ENCODE data around the gene STRIP2.
"Not testable (repeated sequence)": the region's sequence is repeated elsewhere in the genome, so short reads cannot be mapped to it uniquely, and the experiment has no call there.

STRIP2 gene

GRCh38 chr7:129457101-129457500, 22.9 kb downstream of the STRIP2 start:
- DNase-seq: no peak

DNA sequence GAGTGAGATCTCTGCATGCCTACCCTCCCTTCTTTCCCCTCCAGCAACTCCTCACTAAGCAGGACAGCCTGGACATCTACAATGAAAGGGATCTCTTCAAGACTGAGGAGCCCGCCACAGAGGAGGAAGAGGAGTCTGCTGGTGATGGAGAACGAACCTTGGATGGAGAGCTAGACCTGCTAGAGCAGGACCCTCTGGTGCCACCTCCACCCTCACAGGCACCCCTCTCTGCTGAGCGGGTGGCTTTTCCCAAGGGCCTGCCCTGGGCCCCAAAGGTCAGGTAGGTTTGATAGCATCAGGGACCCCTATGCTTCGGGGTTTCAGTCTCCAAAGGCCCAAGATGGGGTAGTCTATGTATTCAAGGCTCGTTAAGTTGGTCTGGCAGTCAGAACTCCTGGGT, 23.9 kb downstream of the STRIP2 start:
- DNase-seq: no peak

- DNase-seq: no peak
These were observed 27.6 kb downstream of the STRIP2 start for GRCh38 chr7:129461809-129462208.

DNA sequence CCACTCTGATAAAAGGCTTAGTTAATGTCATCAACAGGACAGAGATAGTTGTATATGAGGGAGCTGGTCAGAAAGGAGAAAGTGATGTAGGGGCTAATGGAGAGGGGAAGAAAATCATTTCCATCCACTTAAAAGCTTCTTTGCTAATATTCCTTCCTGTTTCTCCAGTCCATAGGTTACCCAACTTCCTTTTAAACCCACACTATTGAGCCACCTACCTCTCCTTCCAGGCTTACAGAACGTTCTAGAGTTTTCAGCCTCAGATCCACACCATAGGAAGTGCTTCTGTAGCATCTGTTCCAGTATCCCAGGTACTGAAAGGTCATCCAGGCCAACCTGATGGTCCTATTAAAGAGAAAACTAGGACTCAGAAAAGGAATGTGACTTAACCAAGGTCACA, 28.2 kb downstream of the STRIP2 start:
- no peak for DNase-seq

DNA sequence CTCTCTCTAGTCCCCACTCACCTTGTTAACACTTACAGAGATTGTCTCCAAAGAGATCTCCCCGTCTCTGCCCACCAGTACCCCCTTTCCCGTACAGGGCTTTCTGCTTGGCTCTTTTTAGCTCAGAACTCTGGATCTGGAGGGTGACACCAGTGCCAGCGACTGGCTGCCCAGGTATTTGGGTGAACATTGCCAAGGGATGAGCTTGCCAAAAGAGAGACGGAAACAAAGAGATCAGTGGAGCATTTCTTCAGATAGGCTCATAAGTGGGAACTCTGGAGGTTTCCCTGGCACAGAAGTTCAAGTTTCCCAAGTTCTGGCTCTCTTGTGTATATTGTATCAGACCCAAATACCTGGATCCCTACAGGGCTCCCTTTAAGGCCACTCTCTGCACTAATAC, 30.0 kb downstream of the STRIP2 start:
- DNase-seq: no peak

- no peak for DNase-seq
These were observed 30.8 kb downstream of the STRIP2 start for GRCh38 chr7:129465080-129465479.

- no peak for DNase-seq
These were observed 32.6 kb downstream of the STRIP2 start for GRCh38 chr7:129466796-129467195.

DNA sequence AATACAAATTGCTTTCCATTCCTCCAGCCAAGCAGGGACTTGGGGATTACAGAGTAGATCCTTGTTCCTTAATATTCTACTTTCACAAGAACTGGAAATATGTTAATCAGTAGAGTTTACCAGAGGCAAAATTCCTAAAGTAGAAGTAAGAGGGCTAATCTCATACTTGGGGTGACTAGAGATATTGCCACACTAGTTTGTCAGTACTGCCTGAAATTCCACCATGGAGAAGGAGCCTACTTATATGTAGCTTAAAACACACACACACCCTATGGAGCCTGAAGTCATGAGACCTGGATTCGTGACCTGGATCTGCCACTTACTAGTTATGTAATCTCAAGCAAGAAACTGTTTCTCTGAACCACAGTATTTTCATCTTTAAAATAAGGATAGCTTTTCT, 33.9 kb downstream of the STRIP2 start:
- DNase-seq: no peak

- DNase-seq: no peak
These were observed 34.3 kb downstream of the STRIP2 start for GRCh38 chr7:129468547-129468946.

DNA sequence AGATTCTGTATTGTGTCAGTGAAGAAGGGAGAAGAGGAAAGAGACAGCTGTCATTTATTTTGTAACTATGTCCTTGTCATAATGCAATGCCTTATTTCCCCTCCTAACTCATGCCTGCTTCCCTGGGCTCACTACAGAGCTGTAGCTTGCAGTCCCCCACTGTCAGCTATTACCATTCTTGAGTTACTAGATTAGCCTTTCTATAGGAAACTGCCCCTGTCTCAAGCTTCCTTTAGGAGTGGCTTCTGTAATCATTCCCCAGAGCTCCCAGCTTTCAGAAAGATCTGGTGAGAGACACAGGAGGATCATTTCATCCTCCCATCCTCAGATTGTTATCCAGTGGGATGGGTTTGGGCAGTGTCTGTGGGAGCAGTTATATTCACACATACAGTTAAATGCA, 35.7 kb downstream of the STRIP2 start:
- DNase-seq: no peak

DNA sequence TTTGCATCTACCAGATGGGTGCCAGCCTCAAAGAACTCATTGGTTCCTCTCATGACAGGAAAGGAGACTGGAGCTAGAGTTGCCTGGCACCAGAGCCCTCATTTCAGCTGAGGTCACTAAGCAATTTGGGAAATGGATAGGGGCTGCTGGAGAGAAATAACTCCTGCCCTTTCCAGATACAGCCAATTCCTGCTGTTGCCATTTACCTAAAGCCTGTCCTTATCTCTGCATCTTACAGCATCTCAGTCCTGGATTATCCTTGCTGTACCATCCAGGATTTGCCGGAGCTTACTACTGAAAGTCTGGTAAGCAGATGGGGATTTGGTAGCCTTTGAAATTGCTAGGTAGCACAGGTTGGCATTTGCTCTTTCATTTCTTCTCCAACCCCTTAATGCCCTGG, 36.2 kb downstream of the STRIP2 start:
- DNase-seq: no peak

DNA sequence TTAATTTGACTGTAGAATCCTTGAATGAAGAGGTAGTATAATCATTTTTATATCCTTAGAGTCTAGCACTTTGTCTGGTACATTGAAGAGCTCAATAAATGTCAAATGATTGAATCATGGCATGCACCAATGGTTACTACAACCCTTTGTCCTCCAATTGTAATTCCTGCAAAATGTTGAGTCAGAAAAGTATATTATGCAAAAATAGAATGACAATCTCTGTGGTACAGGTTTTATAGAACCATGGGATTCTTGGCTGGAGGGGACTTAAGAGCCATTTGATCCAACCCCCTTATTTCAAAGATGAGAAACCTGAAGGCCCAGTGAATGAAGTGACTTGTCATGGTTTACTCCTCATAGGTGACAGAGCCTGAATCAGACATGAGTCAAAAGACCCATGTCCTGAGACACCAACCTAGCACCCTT, 37.2 kb downstream of the STRIP2 start:
- DNase-seq: no peak

DNA sequence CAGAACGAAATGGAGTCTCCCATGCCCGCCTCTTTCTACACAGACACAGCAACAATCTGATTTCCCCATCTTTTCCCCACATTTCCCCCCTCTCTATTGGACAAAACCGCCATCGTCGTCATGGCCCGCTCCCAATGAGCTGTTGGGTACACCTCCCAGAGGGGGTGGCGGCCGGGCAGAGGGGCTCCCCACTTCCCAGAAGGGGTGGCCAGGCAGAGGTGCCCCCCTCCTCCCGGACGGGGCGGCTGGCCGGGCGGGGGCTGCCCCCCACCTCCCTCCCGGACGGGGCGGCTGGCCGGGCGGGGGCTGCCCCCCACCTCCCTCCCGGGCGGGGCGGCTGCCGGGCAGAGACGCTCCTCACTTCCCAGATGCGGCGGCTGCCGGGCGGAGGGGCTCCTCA, 41.7 kb downstream of the STRIP2 start:
- DNase-seq: not testable (repeated sequence)

DNA sequence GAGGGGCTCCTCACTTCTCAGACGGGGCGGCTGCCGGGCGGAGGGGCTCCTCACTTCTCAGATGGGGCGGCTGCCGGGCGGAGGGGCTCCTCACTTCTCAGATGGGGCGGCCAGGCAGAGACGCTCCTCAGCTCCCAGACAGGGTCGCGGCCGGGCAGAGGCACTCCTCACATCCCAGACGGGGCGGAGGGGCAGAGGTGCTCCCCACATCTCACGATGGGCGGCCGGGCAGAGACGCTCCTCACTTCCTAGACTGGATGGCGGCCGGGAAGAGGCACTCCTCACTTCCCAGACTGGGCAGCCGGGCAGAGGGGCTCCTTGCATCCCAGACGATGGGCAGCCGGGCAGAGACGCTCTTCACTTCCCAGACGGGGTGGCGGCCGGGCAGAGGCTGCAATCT, 42.2 kb downstream of the STRIP2 start:
- not testable (repeated sequence) for DNase-seq

DNA sequence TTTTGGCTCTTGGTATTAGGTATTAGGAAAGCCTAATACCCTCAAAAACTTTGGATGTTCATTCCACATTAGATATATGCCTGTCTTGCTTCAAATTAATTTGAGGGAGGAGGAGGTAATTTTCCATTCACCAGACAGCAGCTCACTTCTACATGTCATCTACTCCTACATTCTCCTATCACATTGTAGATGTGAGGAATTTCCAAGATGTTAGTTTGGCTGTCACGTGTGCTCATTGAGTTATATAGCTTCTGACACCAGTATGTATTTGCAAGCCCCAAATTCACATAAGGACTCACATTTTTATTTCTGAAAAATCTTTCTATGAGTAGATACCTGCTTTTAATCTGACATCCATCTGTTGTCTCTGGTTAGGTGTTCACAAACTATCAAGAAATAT, 45.6 kb downstream of the STRIP2 start:
- no peak for DNase-seq

DNA sequence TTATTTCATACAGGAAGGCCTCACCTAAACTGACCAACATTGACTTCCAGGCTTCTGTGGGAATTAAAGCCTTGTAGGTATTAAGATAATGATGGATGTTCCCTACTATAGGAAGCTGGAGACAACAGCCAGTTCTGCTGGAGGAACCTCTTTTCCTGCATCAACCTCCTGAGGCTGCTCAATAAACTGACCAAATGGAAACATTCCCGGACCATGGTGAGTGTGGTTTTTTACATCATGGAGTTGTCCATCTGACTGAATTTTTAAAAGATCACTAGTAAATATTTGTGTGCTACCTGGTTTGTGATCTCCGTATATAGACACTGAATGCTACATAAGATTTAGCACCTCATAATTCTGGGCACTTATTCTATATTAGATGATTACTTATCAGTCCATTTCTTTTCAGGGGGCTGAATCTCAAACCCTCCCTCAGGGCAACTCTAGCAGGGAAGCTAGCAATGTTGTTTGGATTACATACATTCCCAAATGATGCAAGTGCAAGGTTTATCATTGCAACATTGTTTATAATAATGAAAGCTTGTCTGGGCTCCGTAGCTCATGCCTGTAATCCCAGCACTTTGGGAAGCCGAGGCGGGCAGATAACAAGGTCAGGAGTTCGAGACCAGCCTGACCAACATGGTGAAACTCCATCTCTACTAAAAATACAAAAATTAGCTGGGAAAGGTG, 46.6 kb downstream of the STRIP2 start:
- no peak for DNase-seq

DNA sequence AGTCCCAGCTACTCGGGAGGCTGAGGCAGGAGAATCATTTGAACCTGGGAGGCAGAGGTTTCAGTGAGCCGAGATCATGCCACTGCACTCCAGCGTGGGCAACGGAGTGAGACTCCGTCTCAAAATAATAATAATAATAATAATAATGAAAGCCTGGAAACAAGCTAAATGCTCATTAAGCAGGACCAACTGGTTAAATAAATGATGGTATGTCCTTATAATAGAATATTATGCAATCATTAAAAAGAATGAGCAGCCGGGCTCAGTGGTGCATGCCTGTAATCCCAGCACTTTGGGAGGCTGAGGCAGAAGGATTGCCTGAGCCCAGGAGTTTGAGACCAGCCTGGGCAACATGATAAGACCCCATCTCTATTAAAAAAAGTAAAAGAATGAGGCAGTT, 47.1 kb downstream of the STRIP2 start:
- not testable (repeated sequence) for DNase-seq

GRCh38 chr7:129482781-129483180, 48.5 kb downstream of the STRIP2 start:
- no peak for DNase-seq

DNA sequence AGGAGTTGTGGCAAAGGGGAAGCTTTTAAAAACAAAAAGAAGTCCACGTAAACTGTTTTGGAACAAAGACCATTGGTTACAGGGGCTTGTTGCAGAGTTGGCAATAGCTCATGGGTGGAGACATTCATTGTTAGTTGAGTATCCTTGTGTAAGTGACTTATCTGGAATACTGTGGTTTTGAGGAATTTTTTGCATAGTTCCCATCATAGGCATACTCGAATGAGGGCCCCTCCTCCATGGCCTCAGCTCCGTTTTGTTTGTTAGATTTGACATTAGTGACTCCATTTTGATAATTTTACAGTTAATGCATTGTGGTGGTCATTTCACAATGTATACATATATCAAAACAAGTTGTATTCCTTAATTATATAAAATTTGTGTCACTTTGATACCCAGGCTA, 55.3 kb downstream of the STRIP2 start:
- DNase-seq: no peak

- DNase-seq: no peak
These were observed 58.2 kb downstream of the STRIP2 start for GRCh38 chr7:129492391-129492790.

- no peak for DNase-seq
These were observed 59.3 kb downstream of the STRIP2 start for GRCh38 chr7:129493555-129493954.

DNA sequence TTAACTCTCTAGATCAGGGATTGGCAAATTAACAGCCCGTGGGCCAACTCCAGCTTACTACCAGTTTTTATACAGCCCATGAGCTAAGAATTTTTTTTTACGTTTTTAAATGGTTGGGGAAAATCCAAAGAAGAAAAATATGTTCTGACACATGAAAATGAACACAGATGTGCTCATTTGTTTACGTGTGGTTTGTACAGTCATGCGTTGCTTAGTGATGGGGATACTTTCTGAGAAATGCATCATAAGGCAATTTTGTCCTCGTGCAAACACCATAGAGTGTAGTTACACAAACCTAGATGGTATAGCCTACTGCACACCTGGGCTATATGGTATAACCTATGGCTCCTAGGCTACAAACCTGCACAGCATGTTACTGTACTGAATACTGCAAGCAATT, 59.8 kb downstream of the STRIP2 start:
- DNase-seq: no peak

GRCh38 chr7:129495987-129496386, 61.8 kb downstream of the STRIP2 start:
- DNase-seq: no peak

DNA sequence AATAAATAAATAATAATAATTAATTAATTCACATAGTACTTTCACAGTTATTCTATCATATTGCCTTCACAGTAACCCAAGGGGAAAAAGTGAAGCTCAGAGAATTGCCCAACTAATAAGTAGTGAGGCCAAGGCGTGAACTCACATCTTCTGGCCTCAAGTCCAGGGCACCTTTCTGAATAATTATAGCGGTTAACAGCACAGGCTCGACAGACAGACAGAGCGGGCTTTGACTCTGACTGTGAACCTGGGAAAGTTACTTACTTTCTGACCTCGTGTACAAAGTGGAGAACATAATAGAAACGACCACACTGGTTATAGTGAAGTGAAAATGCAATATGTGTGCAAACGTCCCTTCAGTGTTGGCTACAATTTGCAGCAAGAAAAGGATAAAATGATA, 62.4 kb downstream of the STRIP2 start:
- DNase-seq: no peak

GRCh38 chr7:129497156-129497555, 62.9 kb downstream of the STRIP2 start:
- no peak for DNase-seq

DNA sequence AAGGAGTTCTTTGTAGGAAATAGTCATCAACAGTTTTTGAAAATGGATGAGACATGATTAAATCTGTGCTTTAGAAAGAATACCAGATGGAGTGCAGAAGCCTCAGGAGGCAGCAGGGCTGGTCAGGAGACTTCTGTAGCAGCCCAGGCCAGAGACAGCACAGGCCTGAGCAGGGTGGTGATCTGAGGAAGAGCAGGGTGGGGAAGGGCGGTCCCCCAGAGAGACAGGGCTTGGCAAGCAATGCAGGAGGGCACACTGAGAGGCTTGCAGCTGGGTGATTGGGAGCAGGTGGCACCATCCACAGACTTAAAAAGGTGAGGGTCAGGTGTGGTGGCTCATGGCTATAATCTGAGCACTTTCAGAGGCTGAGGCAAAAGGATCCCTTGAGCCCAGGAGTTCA, 63.8 kb downstream of the STRIP2 start:
- DNase-seq: no peak

Data from activated CD4-positive, CD25-positive, alpha-beta regulatory T cell treated with anti-CD3 and anti-CD28 coated beads, Interleukin-2, amount 50 U/mL, for 72 hours (primary cell).